OCI-LY1 (cell line): ENCODE results near the gene MTM1.

Experiments
- EZH2 ChIP-seq: fragments of 200-600 bp; sonication (generic), shearing (Covaris generic); IDR thresholded peaks from 2 replicates; pipeline ENCODE4 v1.8.0; 2017; ENCODE audit warnings: borderline replicate concordance, mixed run types, mild to moderate bottlenecking, antibody characterized with exemption, low read length, moderate library complexity, mixed read lengths
- TF ChIP-seq, protein P1 (sequence below): fragments of 200-600 bp; sonication (generic), shearing (Covaris generic); IDR thresholded peaks from 2 replicates; pipeline ENCODE4 v1.5.1; 2017; ENCODE audit warnings: mild to moderate bottlenecking, antibody characterized with exemption, low read length, moderate library complexity, mixed read lengths

DNA sequence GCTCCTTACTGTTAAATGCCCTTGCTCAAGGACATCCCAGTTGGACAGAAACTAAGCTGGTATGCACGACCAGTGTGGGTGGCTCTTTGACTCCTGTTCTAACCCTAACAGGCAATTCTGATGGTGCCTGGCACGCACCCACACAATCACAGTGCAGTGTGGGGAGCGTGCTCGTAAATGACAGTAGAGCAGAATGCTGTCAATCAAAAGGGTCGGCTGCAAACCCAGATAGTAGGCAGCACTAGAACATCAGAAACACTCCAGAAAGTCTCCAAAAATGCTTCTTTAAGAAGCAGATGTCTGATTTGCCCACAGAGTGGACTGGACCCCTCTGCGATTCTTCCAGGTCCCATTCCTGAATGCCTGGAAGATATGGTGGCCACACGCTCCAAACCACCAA lies 37.6 kb upstream of the MTM1 start:
- TF ChIP-seq EZH2: no peak
- TF ChIP-seq, protein P1, sequence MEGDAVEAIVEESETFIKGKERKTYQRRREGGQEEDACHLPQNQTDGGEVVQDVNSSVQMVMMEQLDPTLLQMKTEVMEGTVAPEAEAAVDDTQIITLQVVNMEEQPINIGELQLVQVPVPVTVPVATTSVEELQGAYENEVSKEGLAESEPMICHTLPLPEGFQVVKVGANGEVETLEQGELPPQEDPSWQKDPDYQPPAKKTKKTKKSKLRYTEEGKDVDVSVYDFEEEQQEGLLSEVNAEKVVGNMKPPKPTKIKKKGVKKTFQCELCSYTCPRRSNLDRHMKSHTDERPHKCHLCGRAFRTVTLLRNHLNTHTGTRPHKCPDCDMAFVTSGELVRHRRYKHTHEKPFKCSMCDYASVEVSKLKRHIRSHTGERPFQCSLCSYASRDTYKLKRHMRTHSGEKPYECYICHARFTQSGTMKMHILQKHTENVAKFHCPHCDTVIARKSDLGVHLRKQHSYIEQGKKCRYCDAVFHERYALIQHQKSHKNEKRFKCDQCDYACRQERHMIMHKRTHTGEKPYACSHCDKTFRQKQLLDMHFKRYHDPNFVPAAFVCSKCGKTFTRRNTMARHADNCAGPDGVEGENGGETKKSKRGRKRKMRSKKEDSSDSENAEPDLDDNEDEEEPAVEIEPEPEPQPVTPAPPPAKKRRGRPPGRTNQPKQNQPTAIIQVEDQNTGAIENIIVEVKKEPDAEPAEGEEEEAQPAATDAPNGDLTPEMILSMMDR: no peak
